Type B pancreatic cell (in vitro differentiated cells): ENCODE data around the gene PACRG. TPM values are rescaled to one million over a fixed set of nuclear protein-coding genes. Genes with fewer than 3 reads are reported as not detected.

Experiments
- DNase-seq: peaks from one replicate; pipeline ENCODE4 v3.0.0; 2021; ENCODE audit warnings: mixed read lengths; ENCODE audit not compliant: unreplicated experiment; ENCODE audit errors: extremely low spot score
- H3K27ac Mint-ChIP-seq: 2 replicates; pipeline ENCODE4 v1.8.0; 2021; ENCODE audit warnings: mild to moderate bottlenecking, mixed read lengths
- H3K27me3 Mint-ChIP-seq: 2 replicates; pipeline ENCODE4 v1.8.0; 2021; ENCODE audit warnings: mixed read lengths
- H3K36me3 Mint-ChIP-seq: 2 replicates; pipeline ENCODE4 v1.8.0; 2021; ENCODE audit warnings: mixed read lengths
- H3K4me1 Mint-ChIP-seq: one replicate; pipeline ENCODE4 v1.8.0; 2021; ENCODE audit warnings: mixed read lengths; ENCODE audit not compliant: unreplicated experiment
- H3K4me3 Mint-ChIP-seq: 2 replicates; pipeline ENCODE4 v1.8.0; 2021; ENCODE audit warnings: mild to moderate bottlenecking, mixed read lengths
- H3K9me3 Mint-ChIP-seq: 2 replicates; pipeline ENCODE4 v1.8.0; 2021; ENCODE audit warnings: mixed read lengths
- CTCF ChIP-seq: fragments of 200-600 bp; sonication (generic); conservative IDR thresholded peaks from 2 replicates; pipeline ENCODE4 v1.5.0; 2021; ENCODE audit warnings: antibody characterized with exemption, mild to moderate bottlenecking
- total RNA-seq: library from RNA; stranded (reverse); gene quantifications from 2 replicates; pipeline ENCODE4 v1.2.1, GENCODE V29; 2021; ENCODE audit warnings: low replicate concordance

PACRG gene
- total RNA-seq, 1 donor from 2014 or later, result 5.6 TPM

- peaks cover 7% of the 10 kb centered on the region for H3K4me1 Mint-ChIP-seq
- H3K9me3 Mint-ChIP-seq, result peaks cover under 1% of the 10 kb centered on the region
- no peak overlapping the region for H3K27ac Mint-ChIP-seq
- peaks cover 4% of the 10 kb centered on the region for H3K27me3 Mint-ChIP-seq
- DNase-seq, result no peak
- no peaks in the 10 kb centered on the region for H3K36me3 Mint-ChIP-seq
- H3K4me3 Mint-ChIP-seq, result no peak overlapping the region
- TF ChIP-seq CTCF, result no peak
Measured at GRCh38 chr6:163240556-163240955, 512.8 kb downstream of the PACRG start.

- Mint-ChIP-seq H3K9me3 (peaks cover 9% of the 10 kb centered on the region), H3K27ac (no peak overlapping the region), H3K36me3 (no peaks in the 10 kb centered on the region), H3K4me3 (no peak overlapping the region), H3K27me3 (peaks cover 9% of the 10 kb centered on the region), H3K4me1 (peaks cover 7% of the 10 kb centered on the region)
- no peak for DNase-seq
- no peak for TF ChIP-seq CTCF
Measured at GRCh38 chr6:163241683-163242082, 513.9 kb downstream of the PACRG start.

- Mint-ChIP-seq H3K36me3 (no peaks in the 10 kb centered on the region), H3K4me1 (peaks cover 14% of the 10 kb centered on the region), H3K27ac (no peak overlapping the region), H3K4me3 (no peak overlapping the region), H3K27me3 (peaks cover 9% of the 10 kb centered on the region), H3K9me3 (peaks cover 9% of the 10 kb centered on the region)
- no peak for TF ChIP-seq CTCF
- no peak for DNase-seq
Measured at GRCh38 chr6:163243083-163243482, 515.3 kb downstream of the PACRG start.

GRCh38 chr6:163243692-163244589 lies 516.2 kb downstream of the PACRG start:
- DNase-seq, result no peak
- peaks cover 15% of the 10 kb centered on the region for H3K4me1 Mint-ChIP-seq
- H3K27ac Mint-ChIP-seq, result no peak overlapping the region
- H3K9me3 Mint-ChIP-seq, result peaks cover 9% of the 10 kb centered on the region
- H3K4me3 Mint-ChIP-seq, result no peak overlapping the region
- no peaks in the 10 kb centered on the region for H3K36me3 Mint-ChIP-seq
- H3K27me3 Mint-ChIP-seq, result peaks cover 9% of the 10 kb centered on the region
- TF ChIP-seq CTCF, result no peak

GRCh38 chr6:163248051-163248450 lies 520.3 kb downstream of the PACRG start:
- TF ChIP-seq CTCF, result no peak
- peaks cover 6% of the 10 kb centered on the region for H3K27me3 Mint-ChIP-seq
- H3K9me3 Mint-ChIP-seq, result peaks cover 9% of the 10 kb centered on the region
- H3K4me1 Mint-ChIP-seq, result peaks cover 15% of the 10 kb centered on the region
- no peak overlapping the region for H3K27ac Mint-ChIP-seq
- no peak overlapping the region for H3K4me3 Mint-ChIP-seq
- no peak for DNase-seq
- no peaks in the 10 kb centered on the region for H3K36me3 Mint-ChIP-seq
